Muscle of arm (tissue), 12 donors: ENCODE measurements around the gene CCL18. TPM values are rescaled to one million over a fixed set of nuclear protein-coding genes. Genes with fewer than 3 reads are reported as not detected.
"Not testable (repeated sequence)": the region's sequence is repeated elsewhere in the genome, so short reads cannot be mapped to it uniquely, and the experiment has no call there.

ENCODE experiments used
- DNase-seq: peaks from one replicate; pipeline ENCODE4 v3.0.0-alpha.2; 2013
- polyA plus RNA-seq, 12 donors: library from polyadenylated mRNA; unstranded; fragments of 120-200 nt; gene quantifications; one replicate each; pipeline ENCODE4 v1.2.1, GENCODE V29; 2013; ENCODE audit not compliant: insufficient read length in 12 of 12

CCL18 gene
- polyA plus RNA-seq, 12 donors = 0.22 to 1.1 (median 0.32) TPM; not detected in 9

DNA sequence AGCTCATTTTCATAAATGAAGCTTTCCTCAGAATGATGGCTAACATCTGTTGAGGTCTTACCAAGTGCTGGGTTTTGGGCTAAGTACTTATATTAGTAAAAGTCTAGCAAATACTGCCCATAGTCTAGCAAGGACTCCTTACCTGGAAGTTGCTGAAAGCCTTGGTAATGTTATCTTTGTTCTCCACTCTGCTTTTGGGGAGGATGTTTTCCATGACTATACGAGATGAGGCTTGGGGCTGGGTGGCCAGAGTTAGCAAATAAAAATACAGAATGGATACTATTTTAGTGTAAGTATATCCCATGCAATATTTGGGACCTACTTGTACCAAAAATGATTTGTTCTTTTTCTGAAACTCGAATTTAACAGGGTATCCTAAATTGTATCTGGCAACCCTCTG lies 7.7 kb downstream of the CCL18 start:
- no peak for DNase-seq

DNA sequence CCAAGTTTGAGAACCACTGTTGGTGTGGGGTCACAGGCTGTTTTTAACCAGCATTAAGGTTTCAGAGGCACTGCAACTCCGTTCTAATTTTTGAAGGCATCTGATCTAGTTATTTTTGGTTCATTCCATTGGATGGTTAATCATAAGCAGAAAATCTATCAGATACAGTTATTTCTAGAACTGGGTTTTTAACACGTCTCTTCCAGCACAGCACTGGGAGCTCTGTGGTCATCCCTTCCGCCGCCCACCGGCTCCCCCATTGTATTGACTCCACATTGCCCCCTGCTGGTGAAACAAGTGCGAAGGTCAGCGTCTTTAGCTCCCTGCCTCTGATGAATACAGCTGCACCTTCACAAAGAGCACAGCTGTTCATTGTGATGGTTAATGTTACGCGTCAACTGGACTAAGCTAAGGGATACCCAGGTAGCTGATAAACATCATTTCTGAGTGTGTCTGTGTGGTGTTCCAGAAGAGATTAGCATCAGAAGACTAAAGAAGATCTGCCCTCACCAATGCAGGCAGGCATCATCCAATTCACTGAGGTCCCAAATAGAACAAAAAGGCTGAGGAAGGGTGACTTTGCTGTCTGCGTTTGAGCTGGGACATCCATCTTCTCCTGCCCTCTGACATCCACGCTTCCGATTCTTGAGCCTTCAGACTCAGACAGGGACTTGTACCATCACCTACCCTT lies 8.5 kb downstream of the CCL18 start:
- DNase-seq = no peak

DNA sequence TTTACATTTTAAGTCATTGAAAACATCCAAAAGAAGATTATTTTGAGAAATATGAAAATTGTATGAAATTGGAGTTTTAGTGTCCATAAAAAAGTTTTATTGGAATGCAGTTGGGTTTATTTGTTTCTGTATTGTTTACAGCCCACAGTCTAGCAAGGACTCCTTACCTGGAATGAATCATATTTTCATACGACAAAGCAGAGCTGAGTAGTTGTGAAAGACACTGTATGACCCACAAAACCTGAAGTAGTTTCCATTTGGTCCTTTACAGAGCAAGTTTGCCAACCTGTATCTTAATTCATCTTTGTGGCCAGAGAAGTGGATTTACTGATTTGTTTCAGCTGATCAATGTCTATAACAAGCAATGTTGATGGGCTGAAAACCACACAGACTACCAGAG lies 10.3 kb downstream of the CCL18 start:
- DNase-seq = no peak

DNA sequence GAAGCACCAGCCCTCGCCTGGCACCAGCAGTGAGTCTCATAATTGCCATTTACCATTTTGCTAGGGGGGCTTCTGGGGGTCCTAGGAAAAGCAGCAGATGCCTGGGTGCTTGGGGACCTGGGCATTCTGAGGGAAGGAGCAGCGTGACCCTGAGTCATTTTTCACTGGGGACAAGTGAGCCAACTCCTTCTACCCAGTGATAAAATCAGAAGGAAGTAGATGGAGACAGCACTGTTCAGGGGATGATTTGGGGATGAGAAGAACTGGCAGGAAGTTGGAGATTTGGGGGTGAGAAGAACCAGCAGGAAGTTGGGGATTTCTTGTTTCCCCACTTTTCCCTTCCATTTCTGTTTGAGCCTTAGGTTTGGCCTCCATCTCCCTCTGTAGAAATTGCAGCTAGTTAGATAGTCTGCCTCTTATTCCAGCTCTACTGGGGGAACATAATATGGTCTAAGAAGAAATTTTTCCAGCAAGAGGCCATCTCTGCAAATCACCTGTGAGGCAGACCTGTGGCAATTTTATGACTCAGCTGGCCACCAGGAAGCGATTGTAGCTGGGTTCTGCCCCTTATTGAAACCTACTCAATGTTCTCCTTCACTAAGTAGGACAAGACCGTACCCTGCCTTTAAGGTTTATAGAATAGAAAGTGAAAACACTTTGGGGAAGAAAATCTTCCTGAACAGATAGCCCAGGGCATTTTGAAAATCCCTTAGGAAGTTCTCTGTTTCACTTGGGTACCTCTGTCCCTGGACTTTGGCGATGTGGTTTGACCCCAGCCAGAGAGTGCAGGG lies 17.8 kb downstream of the CCL18 start:
- DNase-seq = not testable (repeated sequence)

DNA sequence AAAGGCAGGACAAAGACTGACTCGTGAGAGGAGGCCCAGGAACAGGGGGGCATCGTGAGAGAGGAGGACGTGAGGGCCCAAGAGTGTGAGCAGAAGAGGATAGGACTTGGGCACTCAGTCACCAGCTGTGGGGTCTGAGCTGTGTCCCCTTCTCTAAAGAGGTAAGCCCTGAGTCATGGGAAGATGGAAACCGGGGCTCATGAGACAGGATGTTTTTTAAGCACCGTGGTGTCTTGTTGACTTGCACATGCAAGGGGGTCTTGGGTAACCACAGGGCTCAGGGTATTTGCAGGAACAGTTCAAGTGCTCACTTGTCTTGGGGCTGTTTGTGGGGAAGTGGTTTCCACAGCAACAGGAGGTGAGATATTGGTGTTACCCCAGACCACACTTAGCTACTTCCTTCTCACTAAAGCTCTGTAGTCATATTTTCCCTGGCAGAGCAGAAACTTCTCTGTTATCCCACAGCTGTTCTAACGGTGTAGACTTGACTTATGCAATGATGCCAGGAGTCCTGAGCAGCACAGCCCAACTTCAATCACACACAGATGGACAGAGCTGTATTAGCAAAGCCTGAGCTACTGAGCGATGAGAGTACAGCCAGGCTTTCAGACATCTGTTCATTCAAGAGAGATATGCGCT lies 18.5 kb downstream of the CCL18 start:
- not testable (repeated sequence) for DNase-seq

DNA sequence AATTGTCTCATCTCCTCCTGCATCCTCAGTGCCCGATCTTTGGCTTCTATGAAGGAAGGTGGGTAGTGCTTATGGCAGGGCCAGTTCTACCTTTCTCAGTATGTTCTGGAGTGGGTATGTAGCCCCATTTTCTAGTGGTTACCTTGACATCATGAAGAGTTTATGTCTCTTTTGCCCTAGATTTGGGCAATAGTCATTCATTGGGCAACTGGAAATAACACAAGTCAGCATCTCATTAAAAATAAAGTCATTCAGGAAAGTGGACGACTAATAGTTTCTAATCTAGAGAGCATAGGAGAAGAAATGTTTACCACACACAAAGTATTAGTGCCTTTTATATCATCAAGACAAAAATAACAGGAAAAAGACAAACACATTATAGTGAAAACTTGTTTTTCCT lies 19.6 kb downstream of the CCL18 start:
- not testable (repeated sequence) for DNase-seq

DNA sequence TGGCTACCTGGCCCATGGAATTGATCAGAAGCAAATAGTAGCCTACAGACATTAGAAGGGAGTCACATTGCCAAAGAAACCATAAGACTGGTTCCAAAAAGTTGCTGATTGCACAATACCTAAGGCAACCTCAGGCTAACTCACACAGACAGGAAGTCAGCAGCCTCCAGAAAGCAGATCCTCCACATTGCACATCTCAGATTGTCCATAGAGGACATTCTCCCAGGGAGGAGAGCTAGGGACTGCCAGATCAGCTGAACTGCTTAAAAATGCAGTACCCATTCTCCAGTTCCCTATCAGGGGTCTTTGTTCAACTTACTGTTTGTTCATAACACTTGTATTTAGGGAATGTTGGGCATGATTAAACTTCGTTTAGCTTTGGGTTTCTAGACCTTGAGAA lies 21.7 kb downstream of the CCL18 start:
- DNase-seq = no peak

DNA sequence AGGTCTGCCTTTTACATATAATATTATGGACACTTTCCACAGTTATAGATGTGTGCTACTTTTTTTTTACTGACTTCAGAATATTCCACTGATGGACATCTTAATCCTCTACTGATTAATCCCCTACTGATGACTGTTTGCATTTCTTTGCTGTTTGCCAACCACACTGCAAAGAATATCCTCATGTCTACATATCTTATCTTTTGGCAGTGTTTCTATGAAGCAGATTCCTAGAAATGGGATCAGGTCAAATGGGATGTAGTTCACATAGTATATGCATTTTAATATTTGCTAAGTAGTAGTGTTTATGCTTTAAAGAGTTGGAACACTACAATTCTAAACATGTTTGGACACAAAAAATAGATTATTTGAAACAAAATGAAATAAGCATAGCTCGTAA lies 22.7 kb downstream of the CCL18 start:
- DNase-seq = no peak

DNA sequence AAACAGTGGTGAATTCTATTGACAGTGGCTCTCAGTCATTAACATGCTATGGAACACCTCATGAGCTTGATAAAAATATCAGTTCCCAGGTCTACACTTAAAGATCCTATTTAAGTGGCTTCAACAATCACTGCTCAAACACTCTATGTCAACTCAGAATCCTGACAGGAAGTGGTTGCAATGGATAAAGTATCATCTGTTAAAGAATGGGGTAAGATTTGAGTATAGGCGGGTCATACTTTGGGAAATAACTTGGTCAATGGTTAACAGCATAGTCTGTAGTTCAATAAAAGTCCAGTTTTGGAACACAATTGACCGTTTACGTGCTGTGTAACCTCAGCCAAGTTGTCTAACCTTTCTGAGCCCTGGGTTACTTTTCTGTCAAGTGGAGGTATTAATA lies 23.4 kb downstream of the CCL18 start:
- not testable (repeated sequence) for DNase-seq

DNA sequence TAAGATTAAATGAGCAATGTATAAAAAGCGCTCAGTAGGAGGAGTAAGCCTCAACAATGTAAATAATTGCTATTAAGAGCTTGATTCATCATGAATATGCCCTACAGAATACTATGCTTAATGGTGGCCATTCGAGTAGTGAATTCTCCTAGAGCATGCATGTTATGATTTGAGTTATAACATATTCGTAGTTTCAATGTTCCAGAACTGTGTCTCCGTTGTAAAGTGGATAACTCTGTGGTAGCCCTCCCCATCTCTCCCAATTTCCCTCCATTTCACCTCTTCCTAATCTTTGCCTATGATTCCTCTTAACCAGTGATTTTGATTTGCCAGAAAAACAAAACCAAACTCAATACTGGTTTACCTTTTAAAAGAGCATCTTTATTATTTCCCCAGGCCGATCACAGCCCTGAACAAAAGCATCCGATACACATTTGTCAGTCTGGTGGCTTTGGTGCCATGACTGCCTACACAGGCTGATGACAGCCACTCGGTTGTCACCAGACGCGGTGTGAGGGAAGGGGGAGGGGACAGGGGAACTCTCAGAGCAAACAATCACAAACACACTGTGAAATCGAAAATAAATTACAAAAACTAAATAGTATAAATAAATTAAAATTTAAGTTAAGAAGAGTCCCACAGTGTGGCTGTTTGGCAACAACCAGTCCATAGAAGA lies 24.0 kb downstream of the CCL18 start:
- DNase-seq = not testable (repeated sequence)

DNA sequence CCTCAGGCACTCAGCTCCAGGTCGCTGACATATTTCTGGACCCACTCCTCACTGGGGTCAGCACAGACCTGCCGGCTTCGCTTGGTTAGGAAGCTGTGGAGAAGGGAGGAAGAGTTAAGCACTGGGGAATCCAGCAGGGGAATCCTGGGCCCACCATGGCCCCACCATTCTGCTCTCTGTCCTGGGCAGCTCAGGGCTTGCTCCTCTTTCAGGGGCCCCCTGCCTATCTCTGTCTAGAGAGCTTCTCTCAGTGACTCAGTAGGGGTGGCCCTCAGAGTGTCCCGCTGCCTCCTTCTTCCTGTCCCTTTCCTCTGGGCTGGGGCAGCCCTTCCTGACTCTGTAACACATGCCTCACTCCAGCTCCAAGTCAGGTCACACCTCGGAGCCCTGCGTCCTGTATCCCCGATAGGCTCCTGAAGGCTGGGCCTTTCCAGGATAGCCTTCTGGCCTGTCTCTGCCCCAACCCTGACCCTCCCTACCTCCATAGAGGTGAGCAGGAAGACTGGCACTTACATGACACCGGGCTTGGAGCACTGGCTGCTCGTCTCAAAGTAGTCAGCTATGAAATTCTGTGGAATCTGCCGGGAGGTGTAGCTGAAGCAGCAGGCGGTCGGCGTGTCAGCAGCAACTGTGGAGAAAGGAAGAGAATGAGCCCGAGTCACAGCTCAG lies 24.7 kb downstream of the CCL18 start:
- DNase-seq = no peak

DNA sequence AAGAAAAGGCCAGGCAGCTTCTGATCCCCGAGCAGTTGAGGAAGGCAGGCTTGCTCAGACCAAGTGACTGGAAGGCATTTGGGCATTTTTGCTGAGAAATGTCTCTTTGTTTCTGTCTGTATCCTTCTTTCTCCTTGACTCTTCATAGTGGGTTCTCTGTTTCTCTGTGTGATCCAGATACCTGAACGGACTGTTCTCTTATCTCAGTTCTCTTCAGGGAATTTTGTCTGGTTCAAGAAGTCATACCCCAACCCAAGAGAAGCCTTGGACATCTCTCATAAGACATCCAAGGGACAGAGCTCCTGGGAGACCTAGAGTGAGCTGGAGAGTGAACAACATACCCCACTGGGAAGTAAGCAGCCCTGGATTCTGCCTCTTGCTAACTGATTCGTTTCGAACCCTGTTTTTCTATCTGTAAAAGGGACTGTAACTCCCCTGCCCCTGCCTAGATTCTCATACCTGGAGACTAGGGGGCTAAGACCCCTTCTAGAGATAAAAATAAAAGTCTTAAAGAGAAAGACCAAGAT lies 25.3 kb downstream of the CCL18 start:
- no peak for DNase-seq

DNA sequence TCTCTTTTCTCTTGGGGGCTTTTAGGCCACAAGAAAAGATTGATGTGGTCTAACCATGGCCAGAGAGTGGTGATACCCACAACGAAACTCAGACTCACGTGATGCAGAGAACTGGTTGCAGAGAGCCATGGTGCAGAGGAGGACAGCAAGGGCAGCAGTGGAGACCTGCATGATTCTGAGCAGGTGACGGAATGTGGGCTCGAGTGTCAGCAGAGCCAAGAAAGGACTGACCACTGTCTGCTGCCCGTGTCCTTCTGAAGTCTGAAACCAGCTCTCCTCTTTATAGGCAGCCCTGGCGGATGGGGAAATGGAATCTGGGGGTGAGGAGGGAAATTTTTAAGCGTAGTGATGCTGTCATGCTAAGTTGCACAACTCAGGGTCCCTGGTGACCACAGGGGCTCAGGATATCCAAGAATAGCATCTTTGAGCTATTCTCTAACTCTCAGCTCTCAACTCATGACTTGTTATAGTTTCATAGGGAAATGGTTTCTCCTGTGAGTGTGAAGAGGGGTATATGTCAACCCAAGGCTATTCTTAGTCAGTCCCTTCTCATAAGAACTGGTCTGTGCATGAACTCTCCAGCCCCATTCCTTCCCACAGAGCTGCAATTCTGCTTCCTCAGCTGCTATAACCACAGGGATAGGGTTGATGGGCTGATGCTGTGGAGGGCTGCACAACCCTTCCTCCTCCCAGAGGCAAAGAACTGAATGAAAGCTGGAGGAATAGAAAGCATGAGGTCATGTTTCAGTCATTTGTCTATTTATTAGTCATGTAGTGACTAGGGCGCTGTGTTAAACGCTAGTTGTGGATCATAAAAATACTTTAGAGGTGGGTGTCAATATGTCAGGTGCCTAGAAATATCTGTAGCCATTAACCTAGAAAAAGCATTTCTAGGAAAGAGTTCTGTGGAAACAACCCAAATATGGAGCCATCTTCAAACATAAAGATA lies 26.1 kb downstream of the CCL18 start, which contains the start of gene CCL3:
TSS of gene CCL3 (minus strand) at position 256 of the 949 bp plus-strand sequence. CDS start at position 171, 85 bp downstream.
- peak; percentile 30 for DNase-seq

DNA sequence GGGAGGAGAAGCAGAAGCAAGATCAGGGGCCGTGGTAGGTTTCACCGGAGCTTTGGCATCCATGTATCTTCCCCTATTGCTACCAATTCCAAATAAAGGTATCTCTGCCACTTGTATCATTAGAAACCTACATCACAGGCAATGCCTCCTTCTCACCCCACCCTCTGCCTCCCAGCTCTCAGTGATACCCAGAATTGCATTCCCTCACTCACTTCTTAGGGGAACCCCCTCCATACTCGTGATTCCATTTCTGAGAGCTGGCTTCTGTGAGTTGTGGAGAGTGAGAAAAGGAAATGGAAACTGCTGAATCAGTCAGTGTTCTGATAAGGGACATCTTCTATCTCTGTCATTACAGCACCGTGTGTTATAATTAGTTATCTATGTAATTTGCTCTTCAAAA lies 28.2 kb downstream of the CCL18 start:
- DNase-seq = no peak

DNA sequence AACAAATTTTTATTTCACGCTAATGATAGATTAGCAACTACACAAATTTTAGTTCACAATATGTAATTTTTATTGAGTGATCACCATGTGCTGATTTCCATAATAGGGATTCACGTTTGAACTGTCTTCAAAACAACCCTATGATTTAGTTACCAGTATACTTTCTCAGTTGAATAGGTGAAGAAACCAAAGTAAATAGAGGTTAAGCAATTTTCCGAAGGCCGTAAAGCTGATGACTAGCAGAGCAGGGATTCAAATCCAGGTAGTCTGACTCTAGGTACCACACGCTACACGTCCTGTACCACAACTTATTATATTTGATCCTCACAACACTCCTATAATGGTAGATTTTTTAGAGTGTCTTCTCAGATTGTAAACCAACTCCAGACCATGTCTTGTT lies 28.6 kb downstream of the CCL18 start:
- DNase-seq = not testable (repeated sequence)

DNA sequence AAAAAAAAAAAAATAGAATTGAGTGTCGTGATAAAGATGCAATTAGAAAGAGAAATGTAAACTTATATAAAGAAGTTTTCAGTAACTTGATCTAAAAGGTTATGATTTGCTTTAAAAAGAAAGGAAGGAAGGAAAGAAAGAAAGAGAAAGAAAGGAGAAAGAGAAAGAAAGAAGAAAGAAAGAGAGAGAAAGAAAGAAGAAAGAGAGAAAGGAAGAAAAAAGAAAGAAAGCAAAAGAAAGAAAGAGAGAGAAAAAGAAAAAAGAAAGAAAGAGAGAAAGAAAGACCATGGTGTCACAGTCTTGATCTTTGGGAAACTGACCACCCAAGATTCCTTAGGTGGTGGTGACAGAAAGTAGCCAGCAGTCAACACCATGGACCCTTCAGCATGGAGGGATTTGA lies 30.2 kb downstream of the CCL18 start:
- DNase-seq = no peak

DNA sequence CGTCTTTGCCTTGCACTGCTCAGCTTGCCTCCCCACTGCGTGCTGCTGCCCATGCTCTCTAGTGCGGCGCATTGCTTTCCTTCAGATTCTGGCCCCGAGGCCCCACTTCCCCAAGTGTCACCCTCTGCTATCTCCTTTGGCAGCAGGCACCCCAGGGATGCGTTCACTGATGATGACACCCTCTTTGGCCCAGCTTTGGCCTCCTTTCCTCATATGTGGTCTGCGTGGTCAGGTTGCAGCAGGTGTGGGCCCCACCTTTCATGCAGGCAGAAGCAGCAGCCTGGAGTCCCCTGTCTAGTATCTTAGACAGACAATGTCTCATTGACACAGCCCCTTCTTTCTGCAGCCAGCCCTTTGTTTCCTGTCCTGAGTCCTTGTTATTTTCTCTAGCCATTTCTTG lies 30.7 kb downstream of the CCL18 start:
- no peak for DNase-seq

DNA sequence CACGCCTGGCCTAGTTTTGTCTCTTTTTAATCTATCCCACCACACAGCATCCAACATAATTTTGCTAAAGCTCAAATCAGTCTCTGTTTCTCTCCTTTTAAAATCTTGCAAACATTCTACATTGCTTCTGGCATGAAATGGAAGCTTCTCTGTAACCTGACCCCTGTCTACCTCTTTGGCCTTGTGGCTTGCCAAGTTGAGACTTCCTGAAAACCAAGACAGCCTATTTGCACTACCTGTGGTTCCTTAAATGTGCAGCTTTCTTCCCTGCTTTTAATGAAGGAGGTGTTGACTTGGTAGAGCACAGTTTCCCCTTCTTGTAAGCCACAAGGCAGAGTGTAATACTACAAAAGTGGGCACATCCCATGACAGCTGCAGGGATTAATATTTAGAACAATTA lies 31.9 kb downstream of the CCL18 start:
- DNase-seq = no peak

DNA sequence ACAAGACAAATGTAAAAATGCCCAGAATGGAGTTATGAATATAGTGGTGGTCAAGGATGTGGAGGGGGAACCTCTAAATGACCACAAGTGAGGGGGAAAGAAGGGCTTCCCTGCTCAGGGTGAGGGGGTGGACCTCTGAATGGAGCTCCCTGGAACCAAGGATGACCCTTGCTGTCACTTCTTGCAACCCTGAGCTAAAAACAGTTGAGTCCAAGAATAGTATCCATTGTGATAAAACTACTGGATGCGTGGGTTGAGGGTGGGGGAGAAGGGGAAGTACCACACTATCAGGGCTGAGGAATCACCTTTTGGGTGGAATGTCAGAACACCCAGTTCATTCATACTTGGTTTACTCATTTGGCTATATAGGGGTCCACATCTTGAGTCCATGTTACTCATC lies 34.9 kb downstream of the CCL18 start:
- not testable (repeated sequence) for DNase-seq

DNA sequence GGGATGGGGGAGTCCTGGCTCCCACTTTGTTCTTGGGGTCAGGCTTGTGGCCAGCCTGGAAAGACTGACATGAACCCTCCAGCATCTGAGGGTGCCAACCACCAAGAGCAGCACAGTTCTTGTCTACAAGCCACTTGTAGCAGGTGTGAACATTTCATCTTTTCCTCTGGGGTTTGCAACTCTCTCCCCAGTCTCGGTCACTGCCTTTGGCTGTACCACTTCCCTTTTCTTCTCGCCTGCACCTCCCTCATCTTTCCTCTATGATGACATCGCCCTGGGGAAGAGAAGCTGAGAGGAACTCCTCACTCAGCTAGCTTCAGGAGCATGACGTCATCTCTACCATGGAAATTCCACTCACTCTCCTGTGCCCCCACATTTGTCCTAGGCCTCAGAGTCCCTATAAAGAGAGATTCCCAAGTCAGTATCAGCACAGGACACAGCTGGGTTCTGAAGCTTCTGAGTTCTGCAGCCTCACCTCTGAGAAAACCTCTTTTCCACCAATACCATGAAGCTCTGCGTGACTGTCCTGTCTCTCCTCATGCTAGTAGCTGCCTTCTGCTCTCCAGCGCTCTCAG lies 39.4 kb downstream of the CCL18 start, which contains the start of gene CCL4:
TSS of gene CCL4 (plus strand) at position 427 of the 575 bp plus-strand sequence. CDS start at position 506, 79 bp downstream.
- not testable (repeated sequence) for DNase-seq
